ENCODE results near the gene SLC12A9. TPM values are rescaled to one million over a fixed set of nuclear protein-coding genes. Genes with fewer than 3 reads are reported as not detected.
"Not testable (repeated sequence)": the region's sequence is repeated elsewhere in the genome, so short reads cannot be mapped to it uniquely, and the experiment has no call there.

Gene SLC12A9
- total RNA-seq, 1 donor from 2014 or later = 30.5 TPM

- H2AFZ ChIP-seq (ENCODE audit: low read depth, low read length) = no peak overlapping the region
- DNase-seq (ENCODE audit: low read depth) = no peak
- H3K4me3 ChIP-seq (ENCODE audit: insufficient read depth, low read depth, low read length) = no peak overlapping the region
- H3K27me3 ChIP-seq (ENCODE audit: insufficient read depth, low read length) = no peaks in the 10 kb centered on the region
- H3K27ac ChIP-seq (ENCODE audit: low read depth, low read length) = no peak overlapping the region
- no peak overlapping the region for H3K9ac ChIP-seq (ENCODE audit: low read length)
- Mint-ChIP-seq H3K36me3 (ENCODE audit: low read depth, unreplicated experiment) (peaks cover 31% of the 10 kb centered on the region), H3K4me1 (ENCODE audit: low read depth, unreplicated experiment) (no peaks in the 10 kb centered on the region), H3K9me3 (ENCODE audit: unreplicated experiment) (no peaks in the 10 kb centered on the region), H3K27me3 (ENCODE audit: low read depth, unreplicated experiment) (no peaks in the 10 kb centered on the region), H3K4me3 (ENCODE audit: unreplicated experiment) (no peak overlapping the region), H3K27ac (ENCODE audit: unreplicated experiment) (no peak overlapping the region)
- no peak for FAIRE-seq
- no peaks in the 10 kb centered on the region for H3K4me1 ChIP-seq (ENCODE audit: insufficient read depth, low read length)
- H4K20me1 ChIP-seq (ENCODE audit: insufficient read depth, low read length) = peaks cover 27% of the 10 kb centered on the region
- H3K36me3 ChIP-seq (ENCODE audit: insufficient read depth, low read length) = peaks cover 38% of the 10 kb centered on the region
- no peaks in the 10 kb centered on the region for H3K79me2 ChIP-seq (ENCODE audit: insufficient read depth, low read length)
- H3K4me2 ChIP-seq (ENCODE audit: low read length) = no peak overlapping the region
- no peak for TF ChIP-seq EZH2 (IDR thresholded peaks at IDR 0.05; ENCODE audit: insufficient read depth, low read length)
- no peak for TF ChIP-seq CTCF (IDR thresholded peaks at IDR 0.05; ENCODE audit: insufficient read depth, low read depth, low read length)
- no peaks in the 10 kb centered on the region for H3K9me3 ChIP-seq (ENCODE audit: insufficient read depth, low read depth, low read length)
These were observed 41.0 kb upstream of the SLC12A9 start for GRCh38 chr7:100811480-100811879.

- H3K9me3 Mint-ChIP-seq (ENCODE audit: unreplicated experiment) = no peaks in the 10 kb centered on the region
- H3K4me1 Mint-ChIP-seq (ENCODE audit: low read depth, unreplicated experiment) = no peaks in the 10 kb centered on the region
- Histone ChIP-seq H3K36me3 (ENCODE audit: insufficient read depth, low read length) (peaks cover 35% of the 10 kb centered on the region), H3K4me3 (ENCODE audit: insufficient read depth, low read depth, low read length) (no peak overlapping the region), H2AFZ (ENCODE audit: low read depth, low read length) (no peak overlapping the region), H3K79me2 (ENCODE audit: insufficient read depth, low read length) (no peaks in the 10 kb centered on the region), H4K20me1 (ENCODE audit: insufficient read depth, low read length) (peaks cover 26% of the 10 kb centered on the region), H3K4me1 (ENCODE audit: insufficient read depth, low read length) (no peaks in the 10 kb centered on the region), H3K9me3 (ENCODE audit: insufficient read depth, low read depth, low read length) (no peaks in the 10 kb centered on the region), H3K27ac (ENCODE audit: low read depth, low read length) (no peak overlapping the region), H3K4me2 (ENCODE audit: low read length) (no peak overlapping the region), H3K27me3 (ENCODE audit: insufficient read depth, low read length) (no peaks in the 10 kb centered on the region), H3K9ac (ENCODE audit: low read length) (no peak overlapping the region)
- H3K27me3 Mint-ChIP-seq (ENCODE audit: low read depth, unreplicated experiment) = no peaks in the 10 kb centered on the region
- peaks cover 27% of the 10 kb centered on the region for H3K36me3 Mint-ChIP-seq (ENCODE audit: low read depth, unreplicated experiment)
- FAIRE-seq = no peak
- H3K4me3 Mint-ChIP-seq (ENCODE audit: unreplicated experiment) = no peak overlapping the region
- H3K27ac Mint-ChIP-seq (ENCODE audit: unreplicated experiment) = no peak overlapping the region
- no peak for DNase-seq (ENCODE audit: low read depth)
- TF ChIP-seq CTCF (IDR thresholded peaks at IDR 0.05; ENCODE audit: insufficient read depth, low read depth, low read length) (no peak), EZH2 (IDR thresholded peaks at IDR 0.05; ENCODE audit: insufficient read depth, low read length) (no peak)
These were observed 39.8 kb upstream of the SLC12A9 start for GRCh38 chr7:100812729-100813128.

- peaks cover 25% of the 10 kb centered on the region for H3K36me3 Mint-ChIP-seq (ENCODE audit: low read depth, unreplicated experiment)
- not testable (repeated sequence) for H3K4me3 ChIP-seq (ENCODE audit: insufficient read depth, low read depth, low read length); FAIRE-seq; H3K79me2 ChIP-seq (ENCODE audit: insufficient read depth, low read length); H3K9me3 ChIP-seq (ENCODE audit: insufficient read depth, low read depth, low read length); H3K4me2 ChIP-seq (ENCODE audit: low read length); DNase-seq (ENCODE audit: low read depth); H3K4me1 ChIP-seq (ENCODE audit: insufficient read depth, low read length); H3K27me3 Mint-ChIP-seq (ENCODE audit: low read depth, unreplicated experiment); H3K27me3 ChIP-seq (ENCODE audit: insufficient read depth, low read length); H2AFZ ChIP-seq (ENCODE audit: low read depth, low read length); H3K27ac ChIP-seq (ENCODE audit: low read depth, low read length); H3K4me1 Mint-ChIP-seq (ENCODE audit: low read depth, unreplicated experiment); H3K9ac ChIP-seq (ENCODE audit: low read length); H3K27ac Mint-ChIP-seq (ENCODE audit: unreplicated experiment); H3K9me3 Mint-ChIP-seq (ENCODE audit: unreplicated experiment); H3K4me3 Mint-ChIP-seq (ENCODE audit: unreplicated experiment)
- H4K20me1 ChIP-seq (ENCODE audit: insufficient read depth, low read length) = peaks cover 21% of the 10 kb centered on the region
- H3K36me3 ChIP-seq (ENCODE audit: insufficient read depth, low read length) = peaks cover 31% of the 10 kb centered on the region
These were observed 36.0 kb upstream of the SLC12A9 start for GRCh38 chr7:100816515-100816914.

Measured in astrocyte (in vitro differentiated cells and primary cell).